Mononuclear cell (primary cell): Measurements from ENCODE around the gene PPFIA3. TPM values are rescaled to one million over a fixed set of nuclear protein-coding genes. Genes with fewer than 3 reads are reported as not detected.

ENCODE experiments used
- H3K27me3 ChIP-seq: 2 replicates; pipeline ENCODE4 v1.6.0; 2011; ENCODE audit warnings: low read length, control low read depth; ENCODE audit not compliant: insufficient read depth
- H3K4me1 ChIP-seq: 2 replicates; pipeline ENCODE4 v1.5.1; 2011; ENCODE audit warnings: mild to moderate bottlenecking, low read length, control low read depth; ENCODE audit not compliant: insufficient read depth
- H3K4me3 ChIP-seq: 2 replicates; pipeline ENCODE4 v1.5.1; 2011; ENCODE audit warnings: mild to moderate bottlenecking, low read length, moderate library complexity
- H3K9me3 ChIP-seq: 2 replicates; pipeline ENCODE4 v1.5.1; 2011; ENCODE audit warnings: low read depth, mild to moderate bottlenecking, control low read depth, low read length
- total RNA-seq: library from RNA; depleted of rRNA; stranded (reverse); fragments of >200 nt; gene quantifications from one replicate; pipeline ENCODE4 v1.2.3, GENCODE V29; 2012

PPFIA3 gene
- total RNA-seq, 1 donor = 1.2 TPM

DNA sequence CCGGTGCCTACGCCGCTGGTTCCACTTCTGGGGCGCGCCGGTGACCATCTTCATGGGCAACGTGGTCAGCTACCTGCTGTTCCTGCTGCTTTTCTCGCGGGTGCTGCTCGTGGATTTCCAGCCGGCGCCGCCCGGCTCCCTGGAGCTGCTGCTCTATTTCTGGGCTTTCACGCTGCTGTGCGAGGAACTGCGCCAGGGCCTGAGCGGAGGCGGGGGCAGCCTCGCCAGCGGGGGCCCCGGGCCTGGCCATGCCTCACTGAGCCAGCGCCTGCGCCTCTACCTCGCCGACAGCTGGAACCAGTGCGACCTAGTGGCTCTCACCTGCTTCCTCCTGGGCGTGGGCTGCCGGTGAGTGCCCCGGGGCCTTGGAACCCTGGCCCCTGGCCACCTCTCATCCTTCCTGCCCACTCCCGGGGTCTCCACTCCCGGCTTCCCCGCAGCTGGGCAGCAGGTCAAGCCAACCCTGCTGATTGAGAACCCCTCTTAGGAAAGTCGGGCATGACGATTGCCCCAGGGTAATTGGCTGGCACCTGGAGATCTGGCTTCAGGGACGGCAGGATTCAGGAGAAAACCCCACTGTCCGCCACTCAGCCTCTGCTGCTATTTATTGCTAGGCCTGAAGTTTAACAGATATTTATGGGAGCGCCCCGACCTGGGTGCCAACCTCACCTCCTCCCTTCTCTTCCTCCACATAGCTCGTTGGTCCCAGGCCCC, 77.3 kb downstream of the PPFIA3 start:
- Histone ChIP-seq H3K9me3 (no peaks in the 10 kb centered on the region), H3K4me1 (peaks cover 10% of the 10 kb centered on the region), H3K27me3 (no peaks in the 10 kb centered on the region), H3K4me3 (no peak overlapping the region)

GRCh38 chr19:49200238-49200862, 81.0 kb downstream of the PPFIA3 start:
- Histone ChIP-seq H3K27me3 (no peaks in the 10 kb centered on the region), H3K4me1 (peaks cover 18% of the 10 kb centered on the region), H3K9me3 (no peaks in the 10 kb centered on the region), H3K4me3 (no peak overlapping the region)

Other genes starting within 250 kb of the PPFIA3 start
- 644 TPM for gene PPP1R15A, start 247.1 kb upstream of the PPFIA3 start, total RNA-seq
- gene TULP2, start 220.8 kb upstream of the PPFIA3 start, total RNA-seq = 0.31 TPM
- 166 TPM for gene NUCB1, start 219.2 kb upstream of the PPFIA3 start, total RNA-seq
- gene DHDH, start 185.8 kb upstream of the PPFIA3 start, total RNA-seq = 0.21 TPM
- 26.6 TPM for gene BAX, start 164.7 kb upstream of the PPFIA3 start, total RNA-seq
- gene FTL, start 154.2 kb upstream of the PPFIA3 start, total RNA-seq = 2,689 TPM
- 10.0 TPM for gene GYS1, start 126.2 kb upstream of the PPFIA3 start, total RNA-seq
- gene RUVBL2, start 125.7 kb upstream of the PPFIA3 start, total RNA-seq = 19.9 TPM
- gene LHB, start 102.5 kb upstream of the PPFIA3 start, total RNA-seq = not detected
- gene CGB3, start 95.2 kb upstream of the PPFIA3 start, total RNA-seq = not detected
- gene CGB2, start 87.7 kb upstream of the PPFIA3 start, total RNA-seq = not detected
- not detected for gene CGB1, start 82.6 kb upstream of the PPFIA3 start, total RNA-seq
- not detected for gene CGB5, start 75.7 kb upstream of the PPFIA3 start, total RNA-seq
- gene CGB8, start 70.4 kb upstream of the PPFIA3 start, total RNA-seq = not detected
- gene CGB7, start 61.8 kb upstream of the PPFIA3 start, total RNA-seq = not detected
- gene NTF4, start 54.7 kb upstream of the PPFIA3 start, total RNA-seq = not detected
- gene KCNA7, start 46.8 kb upstream of the PPFIA3 start, total RNA-seq = under 0.01 TPM
- 136 TPM for gene SNRNP70, start 34.1 kb upstream of the PPFIA3 start, total RNA-seq
- gene LIN7B, start 5.2 kb upstream of the PPFIA3 start, total RNA-seq = 2.5 TPM
- gene C19orf73, start 401 bp upstream of the PPFIA3 start, total RNA-seq = 3.5 TPM
- not detected for gene HRC, start 35.9 kb downstream of the PPFIA3 start, total RNA-seq
- gene TRPM4, start 38.2 kb downstream of the PPFIA3 start, total RNA-seq = 1.5 TPM
- 0.73 TPM for gene SLC6A16, start 205.6 kb downstream of the PPFIA3 start, total RNA-seq
- gene CD37, start 215.9 kb downstream of the PPFIA3 start, total RNA-seq = 229 TPM
- gene TEAD2, start 242.9 kb downstream of the PPFIA3 start, total RNA-seq = 0.10 TPM
- not detected for gene DKKL1, start 244.3 kb downstream of the PPFIA3 start, total RNA-seq